GM10847 (cell line): ENCODE data around the gene SPTLC2.

Source experiments
- POLR2A ChIP-seq: IDR thresholded peaks from 2 replicates; pipeline ENCODE4 v1.6.1; 2011; ENCODE audit not compliant: insufficient read length; ENCODE audit errors: extremely low read depth

SPTLC2 gene

GRCh38 chr14:77543637-77544334, 72.7 kb downstream of the SPTLC2 start:
- TF ChIP-seq POLR2A, result no peak

GRCh38 chr14:77543240-77543551, 73.2 kb downstream of the SPTLC2 start:
- no peak for TF ChIP-seq POLR2A

GRCh38 chr14:77542421-77543239, 73.8 kb downstream of the SPTLC2 start:
- TF ChIP-seq POLR2A, result no peak

GRCh38 chr14:77541905-77542304, 74.5 kb downstream of the SPTLC2 start:
- no peak for TF ChIP-seq POLR2A

GRCh38 chr14:77531071-77531470, 85.4 kb downstream of the SPTLC2 start:
- no peak for TF ChIP-seq POLR2A

GRCh38 chr14:77529963-77530362, 86.5 kb downstream of the SPTLC2 start:
- TF ChIP-seq POLR2A, result no peak

GRCh38 chr14:77529213-77529612, 87.2 kb downstream of the SPTLC2 start:
- TF ChIP-seq POLR2A, result no peak

GRCh38 chr14:77526266-77526665, 90.2 kb downstream of the SPTLC2 start:
- no peak for TF ChIP-seq POLR2A

- TF ChIP-seq POLR2A, result no peak
These were observed 91.9 kb downstream of the SPTLC2 start for GRCh38 chr14:77524536-77524935.

GRCh38 chr14:77523109-77523508, 93.3 kb downstream of the SPTLC2 start:
- no peak for TF ChIP-seq POLR2A

- no peak for TF ChIP-seq POLR2A
These were observed 95.9 kb downstream of the SPTLC2 start for GRCh38 chr14:77520555-77520954.

- no peak for TF ChIP-seq POLR2A
These were observed 100.3 kb downstream of the SPTLC2 start for GRCh38 chr14:77516126-77516525.

GRCh38 chr14:77511486-77512162, 104.8 kb downstream of the SPTLC2 start:
- no peak for TF ChIP-seq POLR2A

- no peak for TF ChIP-seq POLR2A
These were observed 107.1 kb downstream of the SPTLC2 start for GRCh38 chr14:77509366-77509765.

- no peak for TF ChIP-seq POLR2A
These were observed 107.6 kb downstream of the SPTLC2 start for GRCh38 chr14:77508876-77509275.

GRCh38 chr14:77508249-77508648, 108.2 kb downstream of the SPTLC2 start:
- no peak for TF ChIP-seq POLR2A
